ACC112 (cell line): ENCODE data around the gene STOX2.
A peak's percentile ranks its signal among the peaks of the same experiment; 100 is the strongest.

ENCODE experiments used
- H2AFZ ChIP-seq: fragments of 200-600 bp; sonication (generic); one replicate; pipeline ENCODE4 v1.6.0; 2017; ENCODE audit warnings: antibody characterized with exemption, low read length; ENCODE audit not compliant: unreplicated experiment
- H3K27ac ChIP-seq: fragments of 200-600 bp; sonication (generic); 2 replicates; pipeline ENCODE4 v1.5.1; 2014; ENCODE audit warnings: low read depth, mild to moderate bottlenecking, antibody characterized with exemption, low read length, moderate library complexity
- H3K27me3 ChIP-seq: fragments of 200-600 bp; sonication (generic); 2 replicates; pipeline ENCODE4 v1.6.1; 2014; ENCODE audit warnings: mild to moderate bottlenecking, antibody characterized with exemption, low read length, moderate library complexity, mixed read lengths; ENCODE audit not compliant: insufficient read depth
- H3K36me3 ChIP-seq: fragments of 200-600 bp; sonication (generic); 2 replicates; pipeline ENCODE4 v1.6.1; 2016; ENCODE audit warnings: mild to moderate bottlenecking, antibody characterized with exemption, low read length, moderate library complexity, mixed read lengths; ENCODE audit not compliant: insufficient read depth
- H3K4me1 ChIP-seq: fragments of 200-600 bp; sonication (generic); one replicate; pipeline ENCODE4 v1.6.1; 2016; ENCODE audit warnings: low read length, mixed read lengths; ENCODE audit not compliant: insufficient read depth, unreplicated experiment, control insufficient read depth
- H3K4me3 ChIP-seq: fragments of 200-600 bp; sonication (generic); 2 replicates; pipeline ENCODE4 v1.5.1; 2014; ENCODE audit warnings: mild to moderate bottlenecking, low read depth, low read length
- H3K79me2 ChIP-seq: fragments of 200-600 bp; sonication (generic); one replicate; pipeline ENCODE4 v1.6.0; 2016; ENCODE audit warnings: low read length; ENCODE audit not compliant: control insufficient read depth, unreplicated experiment, insufficient read depth

STOX2 gene, protein sequence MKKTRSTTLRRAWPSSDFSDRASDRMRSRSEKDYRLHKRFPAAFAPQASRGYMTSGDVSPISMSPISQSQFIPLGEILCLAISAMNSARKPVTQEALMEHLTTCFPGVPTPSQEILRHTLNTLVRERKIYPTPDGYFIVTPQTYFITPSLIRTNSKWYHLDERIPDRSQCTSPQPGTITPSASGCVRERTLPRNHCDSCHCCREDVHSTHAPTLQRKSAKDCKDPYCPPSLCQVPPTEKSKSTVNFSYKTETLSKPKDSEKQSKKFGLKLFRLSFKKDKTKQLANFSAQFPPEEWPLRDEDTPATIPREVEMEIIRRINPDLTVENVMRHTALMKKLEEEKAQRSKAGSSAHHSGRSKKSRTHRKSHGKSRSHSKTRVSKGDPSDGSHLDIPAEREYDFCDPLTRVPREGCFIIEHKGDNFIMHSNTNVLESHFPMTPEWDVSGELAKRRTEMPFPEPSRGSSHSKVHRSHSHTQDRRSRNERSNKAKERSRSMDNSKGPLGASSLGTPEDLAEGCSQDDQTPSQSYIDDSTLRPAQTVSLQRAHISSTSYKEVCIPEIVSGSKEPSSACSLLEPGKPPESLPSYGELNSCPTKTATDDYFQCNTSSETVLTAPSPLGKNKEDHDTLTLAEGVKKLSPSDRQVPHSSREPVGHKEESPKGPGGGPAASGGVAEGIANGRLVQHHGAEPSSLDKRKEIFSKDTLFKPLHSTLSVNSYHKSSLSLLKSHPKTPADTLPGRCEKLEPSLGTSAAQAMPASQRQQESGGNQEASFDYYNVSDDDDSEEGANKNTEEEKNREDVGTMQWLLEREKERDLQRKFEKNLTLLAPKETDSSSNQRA (N-terminal part only)

DNA sequence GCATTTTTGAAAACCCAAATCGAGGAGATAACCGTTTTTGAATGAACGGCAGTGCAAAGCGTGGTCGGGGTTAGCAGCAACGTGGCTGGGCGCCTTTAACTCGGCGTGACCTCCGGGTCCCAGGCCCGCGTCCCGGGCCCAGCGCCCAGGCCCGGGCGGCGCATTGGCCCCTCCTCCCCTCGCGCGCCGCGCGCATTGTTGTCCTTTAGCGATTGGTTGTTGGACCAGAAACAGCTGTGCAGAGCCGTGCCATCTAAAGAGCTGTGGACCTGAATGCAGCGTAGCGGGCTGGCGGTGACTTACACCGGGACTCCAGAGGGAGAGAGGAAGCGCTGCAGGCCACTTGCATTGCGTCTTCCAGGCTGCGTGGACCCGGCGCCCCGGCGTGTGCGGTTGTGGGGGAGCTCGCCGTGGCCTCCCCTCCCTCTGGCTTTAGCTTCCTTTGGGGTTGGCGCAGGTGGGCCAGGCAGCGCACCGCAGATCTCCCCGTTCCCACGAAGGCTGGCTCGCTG lies at the start of gene STOX2:
STOX2 (plus strand) TSS at position 227 of the 512 bp plus-strand sequence. CDS start 1,484 bp downstream, outside the sequence.
- Histone ChIP-seq H3K27ac (no peak within 1 kb of the TSS), H3K27me3 (peaks cover 66% of the 10 kb centered on the region), H3K36me3 (no peaks in the 10 kb centered on the region), H2AFZ (peak within 1 kb of the TSS; percentile 6), H3K4me3 (peak within 1 kb of the TSS; percentile 24), H3K79me2 (no peaks in the 10 kb centered on the region), H3K4me1 (no peaks in the 10 kb centered on the region)

GRCh38 chr4:183855323-183856190 lies 49.5 kb upstream of the STOX2 start:
- Histone ChIP-seq H3K27me3 (peaks cover 13% of the 10 kb centered on the region; the same call in 1 of the 2 replicates), H2AFZ (no peak overlapping the region), H3K79me2 (no peaks in the 10 kb centered on the region), H3K36me3 (no peaks in the 10 kb centered on the region), H3K4me1 (no peaks in the 10 kb centered on the region), H3K4me3 (no peak overlapping the region), H3K27ac (no peak overlapping the region)

- no peak overlapping the region for H3K4me3 ChIP-seq
- H3K27ac ChIP-seq, result no peak overlapping the region
- H3K36me3 ChIP-seq, result no peaks in the 10 kb centered on the region
Measured at GRCh38 chr4:183857040-183857439, 48.1 kb upstream of the STOX2 start.

DNA sequence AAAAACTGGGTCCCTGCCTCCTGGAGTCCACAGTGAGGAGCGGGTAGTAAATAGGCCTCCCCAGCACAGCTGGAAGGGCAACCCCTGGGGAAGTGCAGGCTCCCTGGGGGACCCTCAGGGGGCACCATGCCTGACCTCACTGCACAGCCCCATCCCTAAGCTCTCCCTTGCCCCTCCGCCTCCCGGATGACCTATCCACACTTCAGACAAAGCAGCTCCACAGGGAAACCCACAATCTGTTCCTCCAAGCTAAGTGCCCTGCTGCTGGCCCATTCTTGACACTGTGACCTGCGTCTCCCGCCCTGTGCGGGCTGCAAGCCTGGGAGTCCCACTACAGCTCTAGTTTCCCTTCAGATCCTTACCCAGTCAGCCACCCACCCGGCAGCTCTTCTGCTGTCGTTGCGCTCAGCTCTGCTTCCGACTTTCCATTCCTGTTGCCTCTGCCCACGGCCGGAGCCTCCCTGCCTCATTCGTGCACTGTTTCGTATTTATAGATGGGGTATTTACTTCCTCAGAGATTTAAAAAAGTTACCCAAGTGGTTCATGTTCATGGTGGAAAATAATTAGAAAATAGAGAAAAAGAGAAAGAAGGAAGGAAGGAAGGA lies 47.0 kb upstream of the STOX2 start:
- Histone ChIP-seq H3K27me3 (peaks cover 13% of the 10 kb centered on the region; the same call in 1 of the 2 replicates), H3K79me2 (no peaks in the 10 kb centered on the region), H3K4me3 (no peak overlapping the region), H3K4me1 (no peaks in the 10 kb centered on the region), H2AFZ (no peak overlapping the region), H3K27ac (no peak overlapping the region), H3K36me3 (no peaks in the 10 kb centered on the region)

More at GRCh38 chr4:183857040-183857439, 48.1 kb upstream of the STOX2 start:
- H3K27me3 ChIP-seq, result peaks cover 13% of the 10 kb centered on the region; the same call in 1 of the 2 replicates
- H3K4me1 ChIP-seq, result no peaks in the 10 kb centered on the region
- no peak overlapping the region for H2AFZ ChIP-seq
- H3K79me2 ChIP-seq, result no peaks in the 10 kb centered on the region

DNA sequence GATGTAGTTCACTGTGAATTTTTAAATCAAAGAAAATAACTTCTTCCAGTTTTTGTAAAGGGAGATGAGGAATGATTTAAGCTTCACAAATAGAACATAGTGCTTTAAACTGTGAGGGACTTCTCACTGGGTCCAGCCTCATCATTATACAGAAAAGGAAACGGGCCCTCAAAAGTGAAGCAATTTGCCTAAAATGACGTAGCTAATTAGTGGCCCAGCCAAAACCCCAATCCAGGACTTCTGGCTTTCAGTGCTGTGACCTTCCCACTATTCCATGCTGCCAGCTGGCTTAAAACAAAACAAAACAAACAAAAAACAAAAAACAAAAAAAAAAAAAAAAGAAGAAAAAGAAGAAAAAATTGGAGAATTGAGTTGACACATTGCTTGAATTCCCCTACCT lies 45.0 kb upstream of the STOX2 start:
- Histone ChIP-seq H3K36me3 (no peaks in the 10 kb centered on the region), H2AFZ (no peak overlapping the region), H3K27me3 (peaks cover 4% of the 10 kb centered on the region; the same call in 1 of the 2 replicates), H3K4me1 (no peaks in the 10 kb centered on the region), H3K27ac (no peak overlapping the region), H3K4me3 (no peak overlapping the region), H3K79me2 (no peaks in the 10 kb centered on the region)

DNA sequence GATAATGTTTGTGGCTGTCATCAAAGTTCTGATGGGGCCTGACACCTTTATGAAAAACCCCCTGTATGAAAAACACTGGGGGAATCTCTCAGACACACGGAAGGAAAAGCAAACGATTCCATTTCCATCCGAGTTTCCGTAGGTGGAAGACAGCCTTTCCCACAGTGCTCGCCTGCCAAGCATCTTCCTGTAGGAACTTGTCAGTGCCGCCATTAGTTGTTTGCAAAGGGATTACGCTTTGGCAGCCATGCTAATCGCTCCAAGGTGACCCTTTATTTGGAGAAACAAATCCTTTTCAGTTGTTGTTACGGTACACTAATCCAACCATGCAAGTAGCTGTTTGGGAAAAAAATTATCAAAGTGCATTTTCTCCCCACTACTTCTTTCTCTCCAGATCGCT lies 44.4 kb upstream of the STOX2 start:
- Histone ChIP-seq H3K36me3 (no peaks in the 10 kb centered on the region), H3K79me2 (no peaks in the 10 kb centered on the region), H3K27ac (no peak overlapping the region), H3K4me1 (no peaks in the 10 kb centered on the region), H3K27me3 (peaks cover 5% of the 10 kb centered on the region), H3K4me3 (no peak overlapping the region), H2AFZ (no peak overlapping the region)

- H3K79me2 ChIP-seq, result no peaks in the 10 kb centered on the region
- peaks cover 12% of the 10 kb centered on the region for H3K27me3 ChIP-seq
- no peaks in the 10 kb centered on the region for H3K4me1 ChIP-seq
- H3K36me3 ChIP-seq, result no peaks in the 10 kb centered on the region
- no peak overlapping the region for H3K4me3 ChIP-seq
- no peak overlapping the region for H2AFZ ChIP-seq
- H3K27ac ChIP-seq, result no peak overlapping the region
Measured at GRCh38 chr4:183861426-183861825, 43.7 kb upstream of the STOX2 start.

- Histone ChIP-seq H3K4me1 (no peaks in the 10 kb centered on the region), H3K27ac (no peak overlapping the region), H3K79me2 (no peaks in the 10 kb centered on the region), H3K4me3 (no peak overlapping the region), H3K36me3 (no peaks in the 10 kb centered on the region), H2AFZ (no peak overlapping the region), H3K27me3 (peaks cover 29% of the 10 kb centered on the region)
Measured at GRCh38 chr4:183863155-183863825, 41.8 kb upstream of the STOX2 start.

DNA sequence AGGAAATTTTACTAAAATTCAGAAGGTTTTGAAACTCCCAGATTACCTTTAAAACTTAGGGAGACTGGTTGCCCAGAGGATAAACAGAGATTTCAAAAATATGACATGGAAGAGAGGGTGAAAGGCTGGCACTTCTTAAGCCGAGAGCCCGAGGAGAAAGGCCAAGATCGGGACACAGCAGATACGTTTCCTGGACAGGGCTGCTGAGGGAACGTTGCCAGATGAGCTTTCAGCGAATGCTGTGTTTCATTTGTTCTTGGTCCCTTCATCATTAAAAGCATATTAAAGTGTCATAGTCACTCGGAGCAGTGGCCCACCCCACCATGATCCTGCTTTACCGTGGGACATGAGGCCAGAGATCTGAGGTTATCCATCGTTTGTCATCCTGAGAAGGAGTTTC lies 37.9 kb upstream of the STOX2 start:
- Histone ChIP-seq H3K79me2 (no peaks in the 10 kb centered on the region), H2AFZ (no peak overlapping the region), H3K27me3 (peaks cover 32% of the 10 kb centered on the region), H3K4me1 (no peaks in the 10 kb centered on the region), H3K4me3 (no peak overlapping the region), H3K36me3 (no peaks in the 10 kb centered on the region), H3K27ac (no peak overlapping the region)
